MCF 10A (cell line): ENCODE results near the gene PDILT. TPM values are rescaled to one million over a fixed set of nuclear protein-coding genes. Genes with fewer than 3 reads are reported as not detected.

Experiments
- BruUV-seq: library from RNA; stranded (reverse); fragments of 400-500 nt; replicated peaks from 2 replicates; lab custom pipeline; 2021; lab: Mats Ljungman, UMichigan
- CTCF ChIA-PET: fragments of 300-600 bp; sonication (Branson Sonifier 250); formaldehyde crosslinking; extraction: SDS; loops from one replicate; lab custom pipeline; 2021; ENCODE audit warnings: antibody characterized with exemption, inconsistent platforms; lab: Yijun Ruan, JAX
- POLR2A ChIA-PET: fragments of 300-600, 350-650 bp; sonication (Branson Sonifier 250); formaldehyde crosslinking; extraction: SDS; loops from one replicate; lab custom pipeline; 2020; ENCODE audit warnings: antibody characterized with exemption, inconsistent platforms; lab: Yijun Ruan, JAX
- DNase-seq: peaks from one replicate; pipeline ENCODE4 v3.0.0-alpha.2; 2018; ENCODE audit not compliant: unreplicated experiment
- H3K27ac Mint-ChIP-seq: one replicate; pipeline ENCODE4 v1.8.0; 2022; ENCODE audit warnings: mild to moderate bottlenecking, low read depth, mixed read lengths; ENCODE audit not compliant: unreplicated experiment
- H3K27me3 Mint-ChIP-seq: one replicate; pipeline ENCODE4 v1.8.0; 2022; ENCODE audit warnings: mixed read lengths; ENCODE audit not compliant: insufficient read depth, unreplicated experiment
- H3K36me3 Mint-ChIP-seq: one replicate; pipeline ENCODE4 v1.8.0; 2022; ENCODE audit warnings: mild to moderate bottlenecking, moderate library complexity, mixed read lengths; ENCODE audit not compliant: insufficient read depth, unreplicated experiment
- H3K4me1 Mint-ChIP-seq: one replicate; pipeline ENCODE4 v1.8.0; 2022; ENCODE audit warnings: mixed read lengths; ENCODE audit not compliant: insufficient read depth, unreplicated experiment
- H3K4me3 Mint-ChIP-seq: one replicate; pipeline ENCODE4 v1.8.0; 2022; ENCODE audit warnings: mild to moderate bottlenecking, moderate library complexity, mixed read lengths; ENCODE audit not compliant: unreplicated experiment
- H3K9me3 Mint-ChIP-seq: one replicate; pipeline ENCODE4 v1.8.0; 2022; ENCODE audit warnings: mixed read lengths; ENCODE audit not compliant: unreplicated experiment
- CTCF ChIP-seq: fragments of 200-600 bp; IDR thresholded peaks from one replicate; pipeline ENCODE4 v1.8.0; 2022; ENCODE audit warnings: antibody characterized with exemption, mild to moderate bottlenecking; ENCODE audit not compliant: unreplicated experiment
- intact Hi-C: fragments of 100-400 bp; cut with micrococcal nuclease; formaldehyde crosslinking; loops from 2 replicates; pipeline ENCODE4 v1.14.1; 2022
- total RNA-seq: library from RNA; stranded (reverse); gene quantifications from 2 replicates; pipeline ENCODE4 v1.2.3, GENCODE V29; 2022

Gene PDILT
- total RNA-seq, 1 experiment from 2014 or later, result not detected

GRCh38 chr16:20352615-20353014 lies 51.9 kb downstream of the PDILT start, which contains the start of gene UMOD:
TSS of gene UMOD (minus strand) at chr16:20352715. CDS start at chr16:20350737, 1,978 bp downstream.
- POLR2A ChIA-PET, result no interaction called here
- intact Hi-C loops, result no loop called here
- no peaks in the 10 kb centered on the region for H3K4me1 Mint-ChIP-seq

GRCh38 chr16:20349615-20350014 lies 54.9 kb downstream of the PDILT start:
- ChIA-PET CTCF (interaction anchor here (2.2 kb wide), 1 partner anchor 35 kb away, joined by 10 read pairs; no protein-coding TSS in a partner anchor), POLR2A (no interaction called here)
- no peak for DNase-seq
- BruUV-seq, result no TSS peak
- TF ChIP-seq CTCF, result no peak
- H3K9me3 Mint-ChIP-seq, result no peaks in the 10 kb centered on the region
- H3K4me3 Mint-ChIP-seq, result no peak overlapping the region
- intact Hi-C loops, result no loop called here
- H3K27ac Mint-ChIP-seq, result no peak overlapping the region
- peaks cover 5% of the 10 kb centered on the region for H3K27me3 Mint-ChIP-seq
- no peaks in the 10 kb centered on the region for H3K36me3 Mint-ChIP-seq
- no peaks in the 10 kb centered on the region for H3K4me1 Mint-ChIP-seq

More at GRCh38 chr16:20352615-20353014, 51.9 kb downstream of the PDILT start, which contains the start of gene UMOD:
- no peak within 1 kb of the TSS for H3K27ac Mint-ChIP-seq
- peaks cover 35% of the 10 kb centered on the region for H3K27me3 Mint-ChIP-seq
- peaks cover 7% of the 10 kb centered on the region for H3K9me3 Mint-ChIP-seq
- no TSS peak for BruUV-seq
- no peak for TF ChIP-seq CTCF
- no peak within 1 kb of the TSS for H3K4me3 Mint-ChIP-seq
- CTCF ChIA-PET, result interaction anchor here (0.7 kb wide), 1 partner anchor 31 kb away, joined by 3 read pairs; no protein-coding TSS in a partner anchor
- DNase-seq, result no peak
- H3K36me3 Mint-ChIP-seq, result no peaks in the 10 kb centered on the region

- no peak for DNase-seq
- Mint-ChIP-seq H3K27ac (no peak overlapping the region), H3K36me3 (no peaks in the 10 kb centered on the region), H3K9me3 (no peaks in the 10 kb centered on the region), H3K4me3 (no peak overlapping the region), H3K4me1 (no peaks in the 10 kb centered on the region), H3K27me3 (no peaks in the 10 kb centered on the region)
- BruUV-seq, result no TSS peak
- TF ChIP-seq CTCF, result no peak
- intact Hi-C loops, result no loop called here
- CTCF ChIA-PET, result interaction anchor here (0.5 to 2.2 kb wide), 2 partner anchors 36 to 443 kb away, joined by 4 to 10 read pairs; no protein-coding TSS in a partner anchor
- POLR2A ChIA-PET, result no interaction called here
Observed at GRCh38 chr16:20348365-20349185, 56.0 kb downstream of the PDILT start.

GRCh38 chr16:20347666-20348364 lies 56.7 kb downstream of the PDILT start:
- H3K27me3 Mint-ChIP-seq, result no peaks in the 10 kb centered on the region
- DNase-seq, result no peak
- intact Hi-C loops, result no loop called here
- POLR2A ChIA-PET, result no interaction called here
- H3K36me3 Mint-ChIP-seq, result no peaks in the 10 kb centered on the region
- H3K27ac Mint-ChIP-seq, result no peak overlapping the region
- H3K4me3 Mint-ChIP-seq, result no peak overlapping the region
- BruUV-seq, result no TSS peak
- no peaks in the 10 kb centered on the region for H3K4me1 Mint-ChIP-seq
- CTCF ChIA-PET, result interaction anchor here (0.5 kb wide), 1 partner anchor 442 kb away, joined by 4 read pairs; no protein-coding TSS in a partner anchor
- no peaks in the 10 kb centered on the region for H3K9me3 Mint-ChIP-seq
- TF ChIP-seq CTCF, result no peak
